ENCODE measurements around the gene CELSR1.

DNA sequence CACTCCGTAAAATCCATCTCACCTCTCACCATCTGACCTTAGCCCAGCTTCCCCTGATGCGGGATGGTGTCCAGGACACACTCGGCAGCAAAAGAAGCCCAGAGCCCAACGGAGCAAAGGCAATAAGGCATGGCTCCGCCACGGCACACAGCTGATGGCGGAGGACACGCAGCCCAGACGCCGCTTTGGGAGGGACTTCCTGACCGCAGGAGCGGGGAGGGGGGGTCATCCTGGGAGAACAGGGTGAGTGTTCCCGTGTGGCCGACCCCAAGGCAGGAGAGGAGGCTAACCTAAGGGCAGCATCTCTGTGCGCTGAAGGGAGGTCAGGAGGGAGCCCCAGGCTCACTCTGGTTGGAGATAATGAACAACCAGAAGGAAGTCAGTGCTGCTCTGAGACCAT lies 130.6 kb downstream of the CELSR1 start:
- TF ChIP-seq, protein P1, sequence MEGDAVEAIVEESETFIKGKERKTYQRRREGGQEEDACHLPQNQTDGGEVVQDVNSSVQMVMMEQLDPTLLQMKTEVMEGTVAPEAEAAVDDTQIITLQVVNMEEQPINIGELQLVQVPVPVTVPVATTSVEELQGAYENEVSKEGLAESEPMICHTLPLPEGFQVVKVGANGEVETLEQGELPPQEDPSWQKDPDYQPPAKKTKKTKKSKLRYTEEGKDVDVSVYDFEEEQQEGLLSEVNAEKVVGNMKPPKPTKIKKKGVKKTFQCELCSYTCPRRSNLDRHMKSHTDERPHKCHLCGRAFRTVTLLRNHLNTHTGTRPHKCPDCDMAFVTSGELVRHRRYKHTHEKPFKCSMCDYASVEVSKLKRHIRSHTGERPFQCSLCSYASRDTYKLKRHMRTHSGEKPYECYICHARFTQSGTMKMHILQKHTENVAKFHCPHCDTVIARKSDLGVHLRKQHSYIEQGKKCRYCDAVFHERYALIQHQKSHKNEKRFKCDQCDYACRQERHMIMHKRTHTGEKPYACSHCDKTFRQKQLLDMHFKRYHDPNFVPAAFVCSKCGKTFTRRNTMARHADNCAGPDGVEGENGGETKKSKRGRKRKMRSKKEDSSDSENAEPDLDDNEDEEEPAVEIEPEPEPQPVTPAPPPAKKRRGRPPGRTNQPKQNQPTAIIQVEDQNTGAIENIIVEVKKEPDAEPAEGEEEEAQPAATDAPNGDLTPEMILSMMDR (IDR thresholded peaks at IDR 0.05) = no peak
- no peak for TF ChIP-seq POLR2A (IDR thresholded peaks at IDR 0.05)

All from thyroid gland (tissue), 4 donors.